K562 (cell line): Measurements from ENCODE around the gene DNAJB11. TPM values are rescaled to one million over a fixed set of nuclear protein-coding genes. Genes with fewer than 3 reads are reported as not detected.

Experiments used
- ADNP ChIP-seq: fragments of 200-800 bp; sonication (Bioruptor generic); IDR thresholded peaks from 2 replicates; pipeline ENCODE4 v1.6.1; 2016; ENCODE audit warnings: missing genetic modification characterization, missing compliant biosample characterization
- BMI1 ChIP-seq: fragments of 150-350 bp; IDR thresholded peaks from 2 replicates; pipeline ENCODE4 v1.6.1; 2014; ENCODE audit warnings: low read length
- CBX2 ChIP-seq: fragments of 200-600 bp; sonication (generic); IDR thresholded peaks from one replicate; pipeline ENCODE4 v1.6.1; 2012; ENCODE audit warnings: mild to moderate bottlenecking, low read length, inconsistent platforms; ENCODE audit not compliant: insufficient read depth, poor library complexity, severe bottlenecking
- CGGBP1 ChIP-seq: fragments of 250-450 bp; sonication (Bioruptor Pico); IDR thresholded peaks from 2 replicates; pipeline ENCODE4 v1.9.0; 2021; ENCODE audit warnings: mild to moderate bottlenecking
- ELF1 ChIP-seq: fragments of 200-800 bp; sonication (Bioruptor generic); IDR thresholded peaks from 2 replicates; pipeline ENCODE4 v1.6.1; 2016; ENCODE audit warnings: missing genetic modification characterization, missing compliant biosample characterization
- FOXJ2 ChIP-seq: fragments of 200-800 bp; sonication (Bioruptor generic); IDR thresholded peaks from 2 replicates; pipeline ENCODE4 v1.6.1; 2016; ENCODE audit warnings: missing genetic modification characterization, missing compliant biosample characterization
- MEF2D ChIP-seq: conservative IDR thresholded peaks from 2 replicates; pipeline ENCODE4 v1.6.1; 2016; ENCODE audit warnings: low read depth, missing genetic modification characterization, missing compliant biosample characterization
- MIER1 ChIP-seq: fragments of 450-650 bp; IDR thresholded peaks from 2 replicates; pipeline ENCODE4 v1.6.1; 2016; ENCODE audit warnings: antibody characterized with exemption, mild to moderate bottlenecking, low read depth
- MLLT1 ChIP-seq, 2 experiments: fragments of 450-650 bp; IDR thresholded peaks; 2 replicates each; pipeline ENCODE4 v1.6.1; 2016
- MTA1 ChIP-seq: fragments of 450-650 bp; IDR thresholded peaks from 2 replicates; pipeline ENCODE4 v1.6.1; 2017; ENCODE audit warnings: borderline replicate concordance
- NCOR1 ChIP-seq: fragments of 450-650 bp; IDR thresholded peaks from 2 replicates; pipeline ENCODE4 v1.6.1; 2016; ENCODE audit warnings: mild to moderate bottlenecking, moderate library complexity
- RBM34 ChIP-seq: fragments of 200-400 bp; formaldehyde crosslinking; IDR thresholded peaks from 2 replicates; pipeline ENCODE4 v1.6.1; 2018; ENCODE audit warnings: low read length, borderline replicate concordance; ENCODE audit not compliant: insufficient read depth
- SPI1 ChIP-seq: IDR thresholded peaks from 2 replicates; pipeline ENCODE4 v1.6.1; 2011; ENCODE audit warnings: low read depth, low read length, control low read depth, borderline replicate concordance
- TAF15 ChIP-seq: fragments of 200-400 bp; formaldehyde crosslinking; IDR thresholded peaks from 2 replicates; pipeline ENCODE4 v1.6.1; 2017; ENCODE audit warnings: mild to moderate bottlenecking, low read depth, low read length, moderate library complexity
- USF1 ChIP-seq: sonication (generic); formaldehyde crosslinking; IDR thresholded peaks from 2 replicates; pipeline ENCODE4 v1.9.0; 2022; ENCODE audit warnings: mild to moderate bottlenecking, missing genetic modification reagents
- ZNF146 ChIP-seq: IDR thresholded peaks from one replicate; pipeline ENCODE4 v1.6.1; 2018; ENCODE audit warnings: missing compliant biosample characterization; ENCODE audit not compliant: unreplicated experiment
- ZNF175 ChIP-seq: fragments of 200-800 bp; sonication (Bioruptor generic); IDR thresholded peaks from 2 replicates; pipeline ENCODE4 v1.6.1; 2016; ENCODE audit warnings: low read depth, mild to moderate bottlenecking, missing genetic modification characterization, missing compliant biosample characterization
- ZNF239 ChIP-seq: fragments of 250-450 bp; sonication (Bioruptor Pico); IDR thresholded peaks from 2 replicates; pipeline ENCODE4 v1.4.0; 2020; ENCODE audit warnings: mild to moderate bottlenecking
- ZNF324 ChIP-seq: fragments of 250-450 bp; sonication (Bioruptor Pico); IDR thresholded peaks from 2 replicates; pipeline ENCODE4 v1.4.0; 2020; ENCODE audit warnings: mild to moderate bottlenecking
- polyA plus RNA-seq, 8 experiments: library from polyadenylated mRNA; depleted of rRNA in 4 of 8; stranded (reverse) in 5 of 8; unstranded in 3 of 8; fragments of >200 nt; fragmentation: Nextera tagmentation in 2 of 8; fragmentation: Illumina TruSeq in 1 of 8; extraction: Ambion mirVana in 2 of 8; extraction: Trizol in 1 of 8; gene quantifications; 2 replicates each; pipeline versions ENCODE4 v1.2.1 to v1.2.3, GENCODE V29; 2011 to 2014; ENCODE audit warnings: inconsistent platforms in 1 of 8, missing spikeins in 1 of 8
- total RNA-seq, 7 experiments: library from RNA; depleted of rRNA in 6 of 7; stranded (reverse); fragments of >200 nt in 6 of 7; fragmentation: Illumina TruSeq in 2 of 7; extraction: Trizol in 2 of 7; gene quantifications; 2 replicates each; pipeline versions ENCODE4 v1.2.1 to v1.2.3, GENCODE V29; 2011 to 2021; ENCODE audit warnings: low replicate concordance in 1 of 7

The DNAJB11 gene
- total and polyA plus RNA-seq, 9 of the 15 experiments (the other 6 are each of a cell fraction or from before 2014, with no cell fraction given): 14.8 to 74.7 (median 63.8) TPM

DNA sequence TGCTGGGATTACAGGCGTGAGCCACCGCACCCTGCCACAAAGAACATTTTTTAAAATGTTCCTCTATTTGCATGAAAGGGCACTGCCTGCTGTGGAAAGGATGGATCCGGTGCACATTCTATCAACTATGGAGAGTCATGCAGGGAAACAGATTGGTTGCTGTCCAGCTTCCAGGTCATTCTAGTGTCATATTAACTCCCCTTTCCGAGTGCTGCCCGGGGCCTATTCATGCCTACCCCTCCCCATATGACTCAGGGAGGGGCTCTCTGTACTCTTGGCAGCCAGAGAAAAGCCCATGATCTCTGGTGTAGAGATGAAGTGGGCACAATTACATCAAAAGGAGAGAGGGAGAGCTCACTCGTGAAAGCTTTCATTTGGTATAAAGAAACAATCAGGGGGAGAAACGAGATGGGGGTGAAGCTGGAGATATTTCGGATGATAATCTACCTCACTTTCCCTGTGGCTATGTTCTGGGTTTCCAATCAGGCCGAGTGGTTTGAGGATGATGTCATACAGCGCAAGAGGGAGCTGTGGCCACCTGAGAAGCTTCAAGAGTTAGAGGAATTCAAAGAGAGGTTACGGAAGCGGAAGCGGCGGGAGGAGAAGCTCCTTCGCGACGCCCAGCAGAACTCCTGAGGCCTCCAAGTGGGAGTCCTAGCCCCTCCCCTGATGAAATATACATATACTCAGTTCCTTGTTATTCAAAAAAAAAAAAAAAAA lies 26.2 kb downstream of the DNAJB11 start (continued):
- no peak for TF ChIP-seq RBM34
- TF ChIP-seq CBX2: no peak
- no peak for TF ChIP-seq MIER1
- TF ChIP-seq NCOR1: no peak
- TF ChIP-seq CGGBP1 (CRISPR knock-in tag): no peak
- TF ChIP-seq BMI1: no peak
- 0 out of 2 replicates have a peak, but pooled peaks have one; percentile 23 for TF ChIP-seq MEF2D (tag)
- peak; percentile 45; the same call in 1 of the 2 replicates for TF ChIP-seq ELF1 (tag)
- TF ChIP-seq ZNF324 (CRISPR knock-in tag): no peak
- no peak for TF ChIP-seq MTA1
- no peak for TF ChIP-seq ZNF146 (CRISPR knock-in tag)
- no peak for TF ChIP-seq ZNF175 (CRISPR knock-in tag)
- no peak for TF ChIP-seq FOXJ2 (tag)
- no peak for TF ChIP-seq SPI1
- TF ChIP-seq ADNP (tag): no peak
- TF ChIP-seq TAF15: no peak
- no peak for TF ChIP-seq USF1
- TF ChIP-seq ZNF239 (CRISPR knock-in tag): peak; percentile 15; the same call in 1 of the 2 replicates
- no peak for TF ChIP-seq MLLT1 (IDR thresholded peaks at IDR 0.05)
